HS-27A (cell line): ENCODE results near the gene DRAM1.
"Not testable (repeated sequence)": the region's sequence is repeated elsewhere in the genome, so short reads cannot be mapped to it uniquely, and the experiment has no call there.

Experiments
- DNase-seq: peaks from one replicate; pipeline ENCODE4 v3.0.0-alpha.2; 2012; ENCODE audit warnings: low read depth, missing footprints

Gene DRAM1

GRCh38 chr12:101876861-101877805 lies at the start of gene DRAM1:
Gene DRAM1 (plus strand): TSS chr12:101877580. CDS start chr12:101877790, 210 bp downstream.
- peak; percentile 34 for DNase-seq

GRCh38 chr12:101828463-101829196 lies 48.8 kb upstream of the DRAM1 start:
- DNase-seq: no peak

- DNase-seq: no peak
Observed at GRCh38 chr12:101829639-101830366, 47.6 kb upstream of the DRAM1 start.

- DNase-seq: peak; percentile 68
Observed at GRCh38 chr12:101830367-101831325, 46.7 kb upstream of the DRAM1 start, which contains the start of gene GNPTAB. Gene GNPTAB (minus strand): TSS chr12:101830959. CDS start chr12:101830675, 284 bp downstream.

- DNase-seq: no peak
Observed at GRCh38 chr12:101832030-101832429, 45.4 kb upstream of the DRAM1 start.

- no peak for DNase-seq
Observed at GRCh38 chr12:101838628-101839323, 38.6 kb upstream of the DRAM1 start.

GRCh38 chr12:101839324-101840283 lies 37.8 kb upstream of the DRAM1 start:
- no peak for DNase-seq

- DNase-seq: no peak
Observed at GRCh38 chr12:101841069-101841468, 36.3 kb upstream of the DRAM1 start.

GRCh38 chr12:101845137-101845711 lies 32.2 kb upstream of the DRAM1 start:
- DNase-seq: no peak

- no peak for DNase-seq
Observed at GRCh38 chr12:101847325-101847724, 30.1 kb upstream of the DRAM1 start.

- DNase-seq: no peak
Observed at GRCh38 chr12:101850199-101850598, 27.2 kb upstream of the DRAM1 start.

- DNase-seq: no peak
Observed at GRCh38 chr12:101852998-101853397, 24.4 kb upstream of the DRAM1 start.

GRCh38 chr12:101854747-101855146 lies 22.6 kb upstream of the DRAM1 start:
- DNase-seq: no peak

GRCh38 chr12:101855364-101855884 lies 22.0 kb upstream of the DRAM1 start:
- DNase-seq: no peak

- no peak for DNase-seq
Observed at GRCh38 chr12:101855976-101856375, 21.4 kb upstream of the DRAM1 start.

- not testable (repeated sequence) for DNase-seq
Observed at GRCh38 chr12:101856614-101857013, 20.8 kb upstream of the DRAM1 start.

GRCh38 chr12:101857043-101857558 lies 20.3 kb upstream of the DRAM1 start:
- DNase-seq: no peak

- no peak for DNase-seq
Observed at GRCh38 chr12:101858361-101858760, 19.0 kb upstream of the DRAM1 start.
